ENCODE data around the gene SHISA2. TPM values are rescaled to one million over a fixed set of nuclear protein-coding genes. Genes with fewer than 3 reads are reported as not detected.

The SHISA2 gene
- total RNA-seq, 1 experiment from 2014 or later, result 1.2 TPM

DNA sequence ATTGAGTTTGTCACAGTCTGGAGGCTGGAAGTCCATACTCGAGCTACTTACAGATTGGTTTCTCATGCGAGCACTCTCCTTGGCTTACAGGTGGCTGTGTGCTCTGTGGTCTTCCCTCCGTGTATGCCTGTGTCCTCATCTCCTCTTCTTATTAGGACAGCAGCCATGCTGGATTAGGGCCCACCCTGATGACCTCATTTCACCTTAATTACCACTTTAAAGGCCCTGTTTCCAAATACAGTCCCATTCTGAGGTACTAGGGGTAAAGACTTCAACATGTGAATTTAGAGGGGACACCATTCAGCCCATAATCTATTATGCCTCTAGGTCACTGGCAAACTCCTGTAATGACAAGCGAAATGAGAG lies 40.6 kb downstream of the SHISA2 start:
- ATAC-seq (no peak), DNase-seq (ENCODE audit: low read depth, low spot score) (no peak)
- POLR2A ChIA-PET, result no interaction called here
- TF ChIP-seq TCF7L2 (IDR thresholded peaks at IDR 0.05; ENCODE audit: low read depth, low read length) (no peak), SIN3A (IDR thresholded peaks at IDR 0.05; ENCODE audit: borderline replicate concordance, insufficient read depth, low read depth, low read length) (no peak), POLR2AphosphoS5 (IDR thresholded peaks at IDR 0.05; ENCODE audit: low read depth, low read length) (no peak)
- TF ChIP-seq, protein P1, sequence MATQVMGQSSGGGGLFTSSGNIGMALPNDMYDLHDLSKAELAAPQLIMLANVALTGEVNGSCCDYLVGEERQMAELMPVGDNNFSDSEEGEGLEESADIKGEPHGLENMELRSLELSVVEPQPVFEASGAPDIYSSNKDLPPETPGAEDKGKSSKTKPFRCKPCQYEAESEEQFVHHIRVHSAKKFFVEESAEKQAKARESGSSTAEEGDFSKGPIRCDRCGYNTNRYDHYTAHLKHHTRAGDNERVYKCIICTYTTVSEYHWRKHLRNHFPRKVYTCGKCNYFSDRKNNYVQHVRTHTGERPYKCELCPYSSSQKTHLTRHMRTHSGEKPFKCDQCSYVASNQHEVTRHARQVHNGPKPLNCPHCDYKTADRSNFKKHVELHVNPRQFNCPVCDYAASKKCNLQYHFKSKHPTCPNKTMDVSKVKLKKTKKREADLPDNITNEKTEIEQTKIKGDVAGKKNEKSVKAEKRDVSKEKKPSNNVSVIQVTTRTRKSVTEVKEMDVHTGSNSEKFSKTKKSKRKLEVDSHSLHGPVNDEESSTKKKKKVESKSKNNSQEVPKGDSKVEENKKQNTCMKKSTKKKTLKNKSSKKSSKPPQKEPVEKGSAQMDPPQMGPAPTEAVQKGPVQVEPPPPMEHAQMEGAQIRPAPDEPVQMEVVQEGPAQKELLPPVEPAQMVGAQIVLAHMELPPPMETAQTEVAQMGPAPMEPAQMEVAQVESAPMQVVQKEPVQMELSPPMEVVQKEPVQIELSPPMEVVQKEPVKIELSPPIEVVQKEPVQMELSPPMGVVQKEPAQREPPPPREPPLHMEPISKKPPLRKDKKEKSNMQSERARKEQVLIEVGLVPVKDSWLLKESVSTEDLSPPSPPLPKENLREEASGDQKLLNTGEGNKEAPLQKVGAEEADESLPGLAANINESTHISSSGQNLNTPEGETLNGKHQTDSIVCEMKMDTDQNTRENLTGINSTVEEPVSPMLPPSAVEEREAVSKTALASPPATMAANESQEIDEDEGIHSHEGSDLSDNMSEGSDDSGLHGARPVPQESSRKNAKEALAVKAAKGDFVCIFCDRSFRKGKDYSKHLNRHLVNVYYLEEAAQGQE (IDR thresholded peaks at IDR 0.05; ENCODE audit: insufficient read depth in 1 of 2, low read depth in 2 of 2, low read length in 1 of 2), result no peak
- TF ChIP-seq, protein P2, sequence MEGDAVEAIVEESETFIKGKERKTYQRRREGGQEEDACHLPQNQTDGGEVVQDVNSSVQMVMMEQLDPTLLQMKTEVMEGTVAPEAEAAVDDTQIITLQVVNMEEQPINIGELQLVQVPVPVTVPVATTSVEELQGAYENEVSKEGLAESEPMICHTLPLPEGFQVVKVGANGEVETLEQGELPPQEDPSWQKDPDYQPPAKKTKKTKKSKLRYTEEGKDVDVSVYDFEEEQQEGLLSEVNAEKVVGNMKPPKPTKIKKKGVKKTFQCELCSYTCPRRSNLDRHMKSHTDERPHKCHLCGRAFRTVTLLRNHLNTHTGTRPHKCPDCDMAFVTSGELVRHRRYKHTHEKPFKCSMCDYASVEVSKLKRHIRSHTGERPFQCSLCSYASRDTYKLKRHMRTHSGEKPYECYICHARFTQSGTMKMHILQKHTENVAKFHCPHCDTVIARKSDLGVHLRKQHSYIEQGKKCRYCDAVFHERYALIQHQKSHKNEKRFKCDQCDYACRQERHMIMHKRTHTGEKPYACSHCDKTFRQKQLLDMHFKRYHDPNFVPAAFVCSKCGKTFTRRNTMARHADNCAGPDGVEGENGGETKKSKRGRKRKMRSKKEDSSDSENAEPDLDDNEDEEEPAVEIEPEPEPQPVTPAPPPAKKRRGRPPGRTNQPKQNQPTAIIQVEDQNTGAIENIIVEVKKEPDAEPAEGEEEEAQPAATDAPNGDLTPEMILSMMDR (IDR thresholded peaks at IDR 0.05), result no peak
- CTCF ChIA-PET, result no interaction called here
- H3K27ac ChIP-seq (ENCODE audit: low read length), result no peak overlapping the region
- no peaks in the 10 kb centered on the region for H3K27me3 ChIP-seq (ENCODE audit: control insufficient read depth, insufficient read depth, low read length)
- H3K4me3 ChIP-seq (ENCODE audit: low read depth in 2 of 2, low read length in 2 of 2), result no peak overlapping the region
- BruUV-seq (replicated peaks), result no TSS peak
- intact Hi-C loops (cut with micrococcal nuclease; ENCODE audit: unreplicated experiment) (no loop called here), in situ Hi-C loops (cut with HindIII; ENCODE audit: low pct_unique_long_range_greater_than_20kb, low sequenced_read_pairs) (no loop called here)
- H3K36me3 ChIP-seq (ENCODE audit: control insufficient read depth, insufficient read depth, low read length), result no peaks in the 10 kb centered on the region
- no peaks in the 10 kb centered on the region for H3K4me1 ChIP-seq (ENCODE audit: control insufficient read depth, insufficient read depth, low read length)
- no peaks in the 10 kb centered on the region for H3K9me3 ChIP-seq (ENCODE audit: control insufficient read depth, insufficient read depth, low read depth, low read length)

GRCh38 chr13:26010487-26011207 lies 41.2 kb downstream of the SHISA2 start:
- in situ Hi-C loops (cut with HindIII; ENCODE audit: low pct_unique_long_range_greater_than_20kb, low sequenced_read_pairs) (no loop called here), intact Hi-C loops (cut with micrococcal nuclease; ENCODE audit: unreplicated experiment) (no loop called here)
- Histone ChIP-seq H3K4me1 (ENCODE audit: control insufficient read depth, insufficient read depth, low read length) (no peaks in the 10 kb centered on the region), H3K27ac (ENCODE audit: low read length) (no peak overlapping the region), H3K27me3 (ENCODE audit: control insufficient read depth, insufficient read depth, low read length) (no peaks in the 10 kb centered on the region), H3K36me3 (ENCODE audit: control insufficient read depth, insufficient read depth, low read length) (no peaks in the 10 kb centered on the region), H3K9me3 (ENCODE audit: control insufficient read depth, insufficient read depth, low read depth, low read length) (no peaks in the 10 kb centered on the region), H3K4me3 (ENCODE audit: low read depth in 2 of 2, low read length in 2 of 2) (no peak overlapping the region)
- ChIA-PET CTCF (no interaction called here), POLR2A (no interaction called here)
- no TSS peak for BruUV-seq (replicated peaks)
- DNase-seq (ENCODE audit: low read depth, low spot score) (no peak), ATAC-seq (no peak)
- TF ChIP-seq, protein P1 (IDR thresholded peaks at IDR 0.05; ENCODE audit: insufficient read depth in 1 of 2, low read depth in 2 of 2, low read length in 1 of 2), result no peak
- no peak for TF ChIP-seq POLR2AphosphoS5 (IDR thresholded peaks at IDR 0.05; ENCODE audit: low read depth, low read length)
- no peak for TF ChIP-seq TCF7L2 (IDR thresholded peaks at IDR 0.05; ENCODE audit: low read depth, low read length)
- no peak for TF ChIP-seq SIN3A (IDR thresholded peaks at IDR 0.05; ENCODE audit: borderline replicate concordance, insufficient read depth, low read depth, low read length)
- TF ChIP-seq, protein P2 (IDR thresholded peaks at IDR 0.05), result no peak
